OCI-M2 (cell line): ENCODE measurements around the gene FGF2.
"Not testable (repeated sequence)": the region's sequence is repeated elsewhere in the genome, so short reads cannot be mapped to it uniquely, and the experiment has no call there.

ENCODE experiments used
- DNase-seq: peaks from one replicate; lab custom pipeline; 2025; ENCODE audit not compliant: unreplicated experiment; lab: John Stamatoyannopoulos, UW

Gene FGF2

GRCh38 chr4:122845066-122845465 is 18.4 kb downstream of the FGF2 start:
- no peak for DNase-seq

DNA sequence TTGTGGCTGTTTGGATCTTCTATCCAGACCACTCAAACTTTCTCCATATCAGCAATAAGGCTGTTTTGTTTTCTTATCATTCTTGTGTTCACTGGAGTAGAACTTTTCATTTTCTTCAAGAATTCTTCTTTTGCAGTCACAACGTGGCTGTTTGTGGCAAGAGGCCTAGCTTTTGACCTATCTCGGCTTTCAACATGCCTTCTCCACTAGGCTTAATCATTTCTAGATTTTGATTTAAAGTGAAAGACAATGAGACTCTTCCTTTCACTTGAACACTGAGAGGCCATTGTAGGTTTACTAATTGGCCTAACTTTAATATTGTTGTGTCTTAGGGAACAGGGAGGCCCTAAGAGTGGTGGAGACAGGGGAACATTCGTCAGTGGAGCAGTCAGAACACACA is 19.1 kb downstream of the FGF2 start:
- DNase-seq = no peak

DNA sequence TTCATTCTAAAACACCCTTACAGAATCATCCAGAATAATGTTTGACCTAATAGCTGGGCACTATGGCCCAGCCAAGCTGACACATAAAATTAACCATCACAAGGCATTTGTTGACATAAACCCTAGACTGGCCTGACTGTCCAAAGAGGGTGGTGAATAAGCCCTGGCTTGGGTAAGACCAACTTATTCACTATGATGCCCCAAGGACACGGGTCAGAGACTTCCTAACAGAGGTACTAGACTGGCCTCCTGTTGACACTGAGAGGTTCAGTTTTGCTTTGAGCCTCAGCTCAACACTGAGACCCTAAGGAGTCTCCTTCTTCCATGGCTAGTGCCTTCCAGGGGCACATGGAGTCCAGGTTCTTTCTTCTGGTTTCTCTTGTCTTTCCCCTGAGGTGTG is 21.3 kb downstream of the FGF2 start:
- no peak for DNase-seq

- DNase-seq = not testable (repeated sequence)
Measured at GRCh38 chr4:122849789-122850188, 23.2 kb downstream of the FGF2 start.

GRCh38 chr4:122851568-122851967 is 24.9 kb downstream of the FGF2 start:
- no peak for DNase-seq

- no peak for DNase-seq
Measured at GRCh38 chr4:122854447-122855352, 28.1 kb downstream of the FGF2 start.

GRCh38 chr4:122855353-122855890 is 28.8 kb downstream of the FGF2 start:
- no peak for DNase-seq

- DNase-seq = no peak
Measured at GRCh38 chr4:122857160-122857559, 30.5 kb downstream of the FGF2 start.

DNA sequence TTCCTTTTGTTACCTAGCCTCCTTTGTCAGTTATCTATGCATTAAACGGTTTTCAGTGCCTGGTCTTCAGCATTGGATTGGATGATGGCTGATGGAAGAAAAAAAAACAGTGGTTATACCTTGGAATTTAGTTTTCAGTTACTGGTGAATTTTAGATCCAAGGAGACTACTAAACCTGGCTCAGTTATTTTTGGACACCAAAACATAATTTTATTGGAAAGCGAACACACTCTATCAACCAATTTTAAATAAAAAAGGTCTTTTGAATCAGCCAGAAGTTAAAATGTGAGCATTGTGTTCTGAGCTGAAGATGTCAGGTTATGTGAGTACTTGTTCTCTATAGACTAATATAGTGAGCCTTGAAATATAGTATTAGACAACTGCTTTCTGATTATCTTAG is 32.1 kb downstream of the FGF2 start:
- no peak for DNase-seq

GRCh38 chr4:122861172-122861943 is 34.7 kb downstream of the FGF2 start:
- no peak for DNase-seq

DNA sequence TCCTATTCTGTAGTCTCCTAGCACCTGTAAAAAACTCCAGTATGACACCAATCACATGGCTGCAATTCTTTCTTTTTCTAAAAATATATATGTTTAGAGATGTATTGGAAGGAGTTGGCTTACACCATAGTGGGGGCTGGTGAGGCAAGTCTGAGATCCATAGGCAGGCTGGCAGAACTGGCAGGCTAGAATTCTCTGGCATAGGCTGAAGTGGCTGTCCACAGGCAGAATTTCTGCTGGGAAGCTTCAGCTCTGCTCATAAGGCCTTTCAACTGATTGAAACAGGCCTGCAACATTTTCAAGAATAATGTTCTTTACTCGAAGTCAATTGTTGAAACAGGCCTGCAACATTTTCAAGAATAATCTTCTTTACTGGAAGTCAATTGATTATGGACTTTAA is 37.0 kb downstream of the FGF2 start:
- no peak for DNase-seq

GRCh38 chr4:122865425-122865824 is 38.8 kb downstream of the FGF2 start:
- DNase-seq = no peak

GRCh38 chr4:122868235-122868634 is 41.6 kb downstream of the FGF2 start:
- DNase-seq = not testable (repeated sequence)

DNA sequence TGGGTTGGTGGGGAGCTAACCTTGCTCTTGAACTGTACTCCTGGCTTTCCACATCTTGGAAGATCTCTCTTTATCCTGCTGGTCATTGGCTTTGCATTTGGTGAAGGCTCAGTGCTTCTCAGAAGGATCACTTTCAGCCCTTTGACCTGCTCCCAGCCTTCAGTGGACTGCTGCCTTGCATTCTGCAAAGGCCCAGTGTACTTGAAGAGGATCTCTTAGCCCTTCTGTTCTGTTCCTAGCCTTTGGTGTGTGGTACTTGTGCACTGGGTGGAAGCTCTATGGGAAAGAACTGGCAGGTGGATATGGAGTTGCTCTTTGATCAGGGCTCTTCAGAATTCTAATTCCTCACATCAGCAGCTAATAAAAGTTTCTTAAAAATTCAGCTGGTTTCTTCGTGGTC is 46.5 kb downstream of the FGF2 start:
- no peak for DNase-seq

DNA sequence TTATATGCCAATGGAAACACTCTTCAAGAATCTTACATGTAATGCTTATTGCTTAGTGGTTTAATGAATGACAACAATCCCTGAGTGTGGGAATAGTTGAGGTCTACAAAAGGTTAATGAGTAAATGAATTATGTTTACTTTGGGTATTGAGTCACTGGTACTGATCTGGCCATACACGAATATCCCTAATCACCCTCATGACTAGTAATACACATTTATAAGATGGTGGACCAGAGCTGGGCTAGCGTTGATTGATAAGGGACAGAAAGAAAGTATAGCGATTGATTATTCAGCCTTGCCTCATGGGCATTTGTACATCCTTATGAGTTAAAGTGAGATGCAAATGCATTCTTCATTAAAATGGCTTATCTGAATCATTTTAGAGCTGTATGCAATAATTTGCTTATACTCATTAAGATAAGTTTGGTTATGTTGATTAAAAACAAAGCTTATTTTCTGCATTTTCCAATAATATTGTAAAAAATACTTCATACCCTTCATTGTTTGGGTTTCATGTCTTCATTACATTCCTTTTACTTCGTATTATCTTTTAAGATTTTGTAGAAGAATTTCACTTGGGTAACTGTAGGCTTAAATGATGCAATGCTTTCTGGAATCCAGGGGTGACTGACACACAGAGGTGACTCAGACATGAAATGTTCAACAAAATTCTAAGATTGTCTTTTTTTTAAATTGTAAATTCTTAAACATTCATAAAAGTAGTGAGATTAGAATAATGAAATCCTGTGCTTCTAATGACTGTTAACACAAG is 47.4 kb downstream of the FGF2 start:
- no peak for DNase-seq

GRCh38 chr4:122875949-122876348 is 49.3 kb downstream of the FGF2 start:
- DNase-seq = no peak

DNA sequence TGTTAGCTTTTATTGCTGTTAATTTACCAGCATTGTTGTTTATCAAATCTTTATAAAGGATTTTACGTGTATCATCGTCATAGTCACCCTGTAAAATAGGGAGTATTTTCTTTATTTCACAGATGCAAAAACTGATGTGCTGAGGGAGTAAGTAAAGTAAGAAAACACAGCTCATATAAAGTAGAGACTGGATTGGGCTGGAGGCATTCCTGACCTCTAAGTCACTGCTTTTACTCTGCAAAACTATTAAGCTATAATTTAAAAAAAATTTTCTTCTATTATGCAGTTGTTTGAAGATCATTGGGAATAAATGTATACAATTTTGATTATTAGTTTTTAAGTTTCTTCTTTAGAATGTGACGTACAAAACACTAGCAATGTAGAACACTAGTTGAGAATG is 49.8 kb downstream of the FGF2 start:
- no peak for DNase-seq

DNA sequence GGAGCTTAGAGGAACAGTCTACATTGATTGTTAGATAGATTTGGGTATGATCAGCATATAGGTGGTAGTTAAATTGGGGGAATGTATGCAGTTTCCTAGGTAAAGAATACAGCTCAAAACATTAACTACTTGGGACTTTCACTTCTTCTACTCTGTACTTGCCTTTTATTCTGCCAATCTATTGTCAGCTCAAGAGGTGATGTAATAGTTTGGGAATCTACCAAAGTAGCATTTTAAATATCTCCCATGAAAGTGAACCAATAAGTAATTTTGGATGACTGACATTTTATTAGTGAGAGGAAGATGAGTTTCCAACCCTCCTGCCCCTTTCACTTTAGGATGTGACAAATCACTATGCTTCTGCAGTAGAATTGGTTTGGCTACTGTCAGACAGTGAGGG is 52.4 kb downstream of the FGF2 start:
- no peak for DNase-seq

GRCh38 chr4:122882857-122883735 is 56.5 kb downstream of the FGF2 start:
- no peak for DNase-seq

DNA sequence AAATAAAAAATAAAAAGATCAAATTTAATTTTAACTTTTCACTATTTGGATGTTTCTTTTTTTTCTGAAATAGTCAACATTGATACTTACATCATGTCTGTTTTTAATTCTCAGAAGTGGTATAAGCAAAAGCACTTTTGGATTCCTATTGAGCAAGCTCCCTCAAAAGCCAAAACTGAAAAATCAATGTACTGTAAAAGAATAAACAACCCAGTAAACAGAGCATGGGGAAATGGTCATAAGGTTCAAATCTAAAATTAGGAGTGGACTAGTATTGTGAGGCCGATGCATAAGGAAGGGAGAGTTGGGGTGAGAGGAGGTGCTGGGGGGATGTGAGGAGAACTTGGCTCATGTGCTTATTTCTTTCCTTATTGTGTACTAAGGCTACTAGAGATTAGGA is 57.9 kb downstream of the FGF2 start:
- no peak for DNase-seq
